HCT116 (cell line): ENCODE measurements around the gene ZNF777. TPM values are rescaled to one million over a fixed set of nuclear protein-coding genes. Genes with fewer than 3 reads are reported as not detected.

ENCODE experiments used
- ATAC-seq: fragments of 200-7000 bp; cut with Tn5 transposase; 2 replicates; pipeline ENCODE4 v1.9.1; 2020; ENCODE audit warnings: mild to moderate bottlenecking, moderate library complexity
- BruUV-seq: library from RNA; stranded (reverse); fragments of 400-500 nt; replicated peaks from 2 replicates; lab custom pipeline; 2021; lab: Mats Ljungman, UMichigan
- CTCF ChIA-PET: fragments of 300-600 bp; sonication (Branson Sonifier 250); formaldehyde crosslinking; loops from one replicate; lab custom pipeline; 2021; ENCODE audit warnings: antibody characterized with exemption; lab: Charles Lee
- POLR2A ChIA-PET: fragments of 300-600, 350-600 bp; sonication (Branson Sonifier 250); formaldehyde crosslinking; loops from one replicate; lab custom pipeline; 2021; ENCODE audit warnings: antibody characterized with exemption; lab: Charles Lee
- RAD21 ChIA-PET, 2 experiments: fragments of 300-600 bp; sonication (Branson Sonifier 250); formaldehyde crosslinking; loops; one replicate each; lab custom pipeline; 2023; ENCODE audit warnings: low total read pairs in 2 of 2; ENCODE audit not compliant: uncharacterized antibody in 2 of 2, unreplicated experiment in 2 of 2, low non-redundant PET in 1 of 2; lab: Charles Lee
- DNase-seq: peaks from one replicate; pipeline ENCODE4 v3.0.0-alpha.2; 2010; ENCODE audit warnings: low read depth, low spot score
- H2AFZ ChIP-seq: fragments of 200-600 bp; shearing (Covaris generic), sonication (generic); 2 replicates; pipeline ENCODE4 v1.6.1; 2017; ENCODE audit warnings: low read depth, mixed run types, mixed read lengths, antibody characterized with exemption, low read length; ENCODE audit not compliant: poor library complexity, severe bottlenecking
- H3K27ac ChIP-seq: 2 replicates; pipeline ENCODE4 v1.5.1; 2012; ENCODE audit warnings: low read depth, low read length
- H3K27me3 ChIP-seq: fragments of 200-600 bp; sonication (generic); 2 replicates; pipeline ENCODE4 v1.6.1; 2016; ENCODE audit warnings: mixed run types, low read length, mixed read lengths; ENCODE audit not compliant: insufficient read depth
- H3K36me3 ChIP-seq, 2 experiments: fragments of 200-500 bp in 1 of 2; fragments of 200-600 bp in 1 of 2; sonication (Bioruptor generic) in 1 of 2; sonication (generic) in 1 of 2; 2 replicates each; pipeline versions ENCODE4 v1.5.1 to v1.6.1; 2014 to 2016; ENCODE audit warnings: low read length in 2 of 2, inconsistent platforms in 1 of 2, mixed read lengths in 1 of 2, mixed run types in 1 of 2; ENCODE audit not compliant: insufficient read depth in 2 of 2, control insufficient read depth in 1 of 2
- H3K4me1 ChIP-seq, 2 experiments: fragments of 200-600 bp in 1 of 2; sonication (generic) in 1 of 2; 2 replicates each; pipeline versions ENCODE4 v1.5.1 to v1.6.1; 2012 to 2017; ENCODE audit warnings: low read length in 2 of 2, inconsistent platforms in 1 of 2, mild to moderate bottlenecking in 1 of 2, mixed read lengths in 1 of 2, mixed run types in 1 of 2, moderate library complexity in 1 of 2; ENCODE audit not compliant: insufficient read depth in 2 of 2, control insufficient read depth in 1 of 2
- H3K4me2 ChIP-seq: fragments of 200-600 bp; sonication (generic); 2 replicates; pipeline ENCODE4 v1.6.1; 2017; ENCODE audit warnings: mixed run types, low read length, mixed read lengths
- H3K4me3 ChIP-seq, 2 experiments: fragments of 200-600 bp in 1 of 2; sonication (generic) in 1 of 2; replicated peaks in 1 of 2; 2 replicates each; pipeline ENCODE4 v1.5.1; 2011 to 2016; ENCODE audit warnings: low read length in 2 of 2, control low read depth in 1 of 2, low read depth in 1 of 2, mild to moderate bottlenecking in 1 of 2, mixed read lengths in 1 of 2, mixed run types in 1 of 2
- H3K79me2 ChIP-seq: fragments of 200-600 bp; sonication (generic); 2 replicates; pipeline ENCODE4 v1.6.1; 2017; ENCODE audit warnings: mild to moderate bottlenecking, mixed run types, low read length, moderate library complexity, mixed read lengths; ENCODE audit not compliant: insufficient read depth
- H3K9ac ChIP-seq: fragments of 200-600 bp; sonication (generic); 2 replicates; pipeline ENCODE4 v1.6.1; 2016; ENCODE audit warnings: low read length, mixed read lengths
- H3K9me2 ChIP-seq: fragments of 200-600 bp; sonication (generic), shearing (Covaris generic); 2 replicates; pipeline ENCODE4 v1.6.1; 2017; ENCODE audit warnings: mixed run types, mild to moderate bottlenecking, moderate library complexity; ENCODE audit not compliant: insufficient read depth
- H3K9me3 ChIP-seq, 2 experiments: fragments of 200-500 bp in 1 of 2; fragments of 200-600 bp in 1 of 2; sonication (Bioruptor generic) in 1 of 2; sonication (generic) in 1 of 2; 2 replicates each; pipeline ENCODE4 v1.6.1; 2014 to 2017; ENCODE audit warnings: low read length in 2 of 2, mixed read lengths in 2 of 2, inconsistent platforms in 1 of 2, low read depth in 1 of 2, mild to moderate bottlenecking in 1 of 2, mixed run types in 1 of 2, moderate library complexity in 1 of 2; ENCODE audit not compliant: control insufficient read depth in 1 of 2, insufficient read depth in 1 of 2
- H4K20me1 ChIP-seq: fragments of 200-600 bp; sonication (generic), shearing (Covaris generic); 2 replicates; pipeline ENCODE4 v1.6.1; 2017; ENCODE audit warnings: mixed run types, mild to moderate bottlenecking, moderate library complexity; ENCODE audit not compliant: insufficient read depth
- ATF3 ChIP-seq: IDR thresholded peaks from 2 replicates; pipeline ENCODE4 v1.6.1; 2012
- CEBPB ChIP-seq: IDR thresholded peaks from 2 replicates; pipeline ENCODE4 v1.6.1; 2012; ENCODE audit warnings: low read depth
- ELF1 ChIP-seq: IDR thresholded peaks from 2 replicates; pipeline ENCODE4 v1.6.1; 2012; ENCODE audit warnings: low read depth, borderline replicate concordance
- EZH2 ChIP-seq: fragments of 200-600 bp; sonication (generic); IDR thresholded peaks from 2 replicates; pipeline ENCODE4 v1.6.1; 2017; ENCODE audit warnings: antibody characterized with exemption, mixed run types
- EZH2phosphoT487 ChIP-seq: fragments of 200-600 bp; IDR thresholded peaks from 2 replicates; pipeline ENCODE4 v1.6.1; 2018; ENCODE audit warnings: antibody characterized with exemption, borderline replicate concordance
- JUND ChIP-seq: IDR thresholded peaks from 2 replicates; pipeline ENCODE4 v1.6.1; 2012
- MAX ChIP-seq: IDR thresholded peaks from 2 replicates; pipeline ENCODE4 v1.6.1; 2012
- POLR2AphosphoS5 ChIP-seq: IDR thresholded peaks from 2 replicates; pipeline ENCODE4 v1.6.1; 2011; ENCODE audit warnings: mild to moderate bottlenecking, low read depth, low read length, moderate library complexity
- RAD21 ChIP-seq: IDR thresholded peaks from 2 replicates; pipeline ENCODE4 v1.6.1; 2012; ENCODE audit warnings: low read depth, mild to moderate bottlenecking
- REST ChIP-seq: IDR thresholded peaks from 2 replicates; pipeline ENCODE4 v1.6.1; 2012; ENCODE audit warnings: low read depth
- SIN3A ChIP-seq: IDR thresholded peaks from 2 replicates; pipeline ENCODE4 v1.6.1; 2012; ENCODE audit warnings: low read depth
- SRF ChIP-seq: IDR thresholded peaks from 2 replicates; pipeline ENCODE4 v1.6.1; 2012; ENCODE audit warnings: low read depth
- ZFX ChIP-seq: fragments of 450-650 bp; IDR thresholded peaks from 2 replicates; pipeline ENCODE4 v1.6.1; 2017
- intact Hi-C: fragments of 100-400 bp; cut with micrococcal nuclease; formaldehyde crosslinking; loops from 2 replicates; pipeline ENCODE4 v1.10.0; 2022
- total RNA-seq: library from RNA; stranded (reverse); gene quantifications from one replicate; pipeline ENCODE4 v1.2.1, GENCODE V29; 2021; ENCODE audit not compliant: unreplicated experiment

The ZNF777 gene
- total RNA-seq, 1 experiment from 2014 or later: 15.6 TPM

- POLR2A ChIA-PET: no interaction called here
- ATAC-seq (no peak), DNase-seq (no peak)
- no peak overlapping the region for H3K27ac ChIP-seq
- peaks cover 4 to 8% of the 10 kb centered on the region in 2 experiments; a peak in 2 of 4 replicates for H3K4me1 ChIP-seq
- CTCF ChIA-PET: interaction anchor here (1.2 kb wide), 1 partner anchor 35 kb away, joined by 4 read pairs; no protein-coding TSS in a partner anchor
- no peaks in the 10 kb centered on the region for H3K9me3 ChIP-seq
- RAD21 ChIA-PET: no interaction called here
- no peak for TF ChIP-seq SRF
- no peak for TF ChIP-seq ATF3
- TF ChIP-seq REST: no peak
- no peak for TF ChIP-seq RAD21
- TF ChIP-seq MAX: no peak
- TF ChIP-seq POLR2AphosphoS5: no peak
- no peak for TF ChIP-seq SIN3A
- TF ChIP-seq CEBPB: no peak
- no peak for TF ChIP-seq ZFX
- TF ChIP-seq JUND: no peak
- no peak for TF ChIP-seq EZH2phosphoT487
- TF ChIP-seq EZH2: no peak
- no peak for TF ChIP-seq ELF1
- H3K4me3 ChIP-seq: no peak overlapping the region
- intact Hi-C loops: loop anchor here (2.0 kb wide), 1 partner anchor 73 kb away; the partner anchor contains the start of gene ZNF746
- H4K20me1 ChIP-seq: no peaks in the 10 kb centered on the region
- H2AFZ ChIP-seq: no peak overlapping the region
- no TSS peak for BruUV-seq
- H3K9ac ChIP-seq: no peak overlapping the region
- no peaks in the 10 kb centered on the region for H3K27me3 ChIP-seq
- H3K9me2 ChIP-seq: no peaks in the 10 kb centered on the region
- H3K36me3 ChIP-seq: no peaks in the 10 kb centered on the region
- H3K79me2 ChIP-seq: no peaks in the 10 kb centered on the region
- H3K4me2 ChIP-seq: no peak overlapping the region
These were observed 37.3 kb downstream of the ZNF777 start for GRCh38 chr7:149423449-149424110.
